HG03103 (cell line): ENCODE measurements around the gene RCOR3.
"Not testable (repeated sequence)": the region's sequence is repeated elsewhere in the genome, so short reads cannot be mapped to it uniquely, and the experiment has no call there.

Experiments
- ATAC-seq: cut with Tn5 transposase; IDR thresholded peaks from one replicate; pipeline ENCODE4 v1.9.1; 2021; ENCODE audit warnings: low read depth; ENCODE audit not compliant: unreplicated experiment

Gene RCOR3

GRCh38 chr1:211337430-211338223, 78.5 kb downstream of the RCOR3 start:
- no peak for ATAC-seq

GRCh38 chr1:211338224-211338620, 79.1 kb downstream of the RCOR3 start:
- no peak for ATAC-seq

DNA sequence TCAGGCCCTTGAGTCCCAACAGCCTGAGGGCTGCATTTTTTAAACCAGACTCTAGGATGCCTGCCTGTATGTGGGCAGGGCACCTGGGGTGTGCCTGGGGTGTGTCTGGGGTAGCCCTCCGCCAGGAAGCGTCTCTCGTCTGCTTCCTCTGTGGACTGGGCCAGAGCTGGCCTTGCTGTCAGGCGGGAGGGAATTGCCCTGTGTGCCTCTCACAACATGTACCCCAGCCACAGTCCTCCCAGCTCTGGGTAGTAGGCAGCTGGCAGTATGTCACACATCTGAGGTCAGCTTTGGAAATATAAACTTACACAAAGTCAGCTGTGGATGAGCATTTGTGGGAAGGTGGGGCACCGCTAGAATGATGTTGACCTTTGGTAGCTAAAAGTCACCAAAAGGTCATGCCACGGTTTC, 80.5 kb downstream of the RCOR3 start:
- no peak for ATAC-seq

GRCh38 chr1:211340622-211341507, 81.7 kb downstream of the RCOR3 start:
- no peak for ATAC-seq

DNA sequence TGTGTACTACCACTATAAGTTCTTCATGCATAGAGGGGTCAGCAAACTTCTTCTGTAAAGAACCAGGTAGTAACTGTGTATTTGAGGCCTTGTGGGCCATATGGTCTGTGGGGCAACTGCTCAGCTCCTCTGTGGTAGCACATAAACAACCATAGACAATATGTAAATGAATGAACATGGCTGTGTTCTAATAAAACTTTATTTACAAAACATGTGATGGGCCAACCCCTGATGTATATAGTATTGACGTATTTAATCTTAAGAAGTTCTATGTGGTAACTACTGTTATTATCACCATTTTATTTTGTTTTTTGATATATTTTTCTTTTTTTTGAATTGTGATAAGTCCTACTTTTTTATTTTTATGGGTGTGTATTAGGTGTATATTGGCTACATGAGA, 82.8 kb downstream of the RCOR3 start:
- no peak for ATAC-seq

DNA sequence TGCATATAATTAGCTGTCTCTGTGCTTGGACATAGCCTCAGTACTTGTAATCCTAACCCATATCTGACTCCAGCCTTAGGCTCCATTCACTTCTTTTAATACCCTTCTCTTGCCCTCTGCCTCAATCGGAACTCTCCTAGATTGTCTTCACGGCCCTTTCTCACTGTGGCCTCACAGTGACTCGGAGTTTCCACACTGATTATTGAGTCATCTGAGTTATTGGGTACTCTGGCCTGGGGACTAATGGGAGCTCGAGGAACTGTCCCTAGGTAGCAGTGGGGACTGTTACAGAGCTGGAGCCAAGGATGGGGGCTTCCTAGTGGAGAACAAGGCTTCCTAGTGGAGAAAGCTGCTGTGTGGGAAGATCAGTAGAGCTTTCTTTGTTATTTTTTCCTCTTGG, 84.4 kb downstream of the RCOR3 start:
- no peak for ATAC-seq

DNA sequence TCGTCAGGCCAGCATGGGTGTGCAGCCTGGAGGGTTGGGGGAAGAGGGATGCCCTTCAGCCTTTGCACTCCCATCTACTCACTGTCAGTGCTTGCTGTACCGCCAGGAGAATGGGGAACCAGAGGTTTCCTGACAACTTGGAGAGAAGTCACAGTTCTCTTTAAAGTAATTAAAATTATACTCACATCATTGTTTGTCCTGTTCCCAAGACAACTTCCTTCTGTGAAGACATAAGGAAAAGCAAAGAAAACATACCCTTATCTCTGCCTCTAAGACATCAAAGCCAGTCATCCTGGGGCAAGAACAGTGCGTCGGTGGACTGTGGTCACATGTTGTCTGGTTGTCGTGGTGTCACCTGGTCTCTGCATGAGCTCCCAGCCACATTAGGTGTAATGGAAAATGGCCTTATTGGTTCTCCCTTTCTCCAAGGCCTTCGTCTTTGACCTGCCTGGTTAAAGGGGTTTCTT, 85.0 kb downstream of the RCOR3 start:
- ATAC-seq: no peak

DNA sequence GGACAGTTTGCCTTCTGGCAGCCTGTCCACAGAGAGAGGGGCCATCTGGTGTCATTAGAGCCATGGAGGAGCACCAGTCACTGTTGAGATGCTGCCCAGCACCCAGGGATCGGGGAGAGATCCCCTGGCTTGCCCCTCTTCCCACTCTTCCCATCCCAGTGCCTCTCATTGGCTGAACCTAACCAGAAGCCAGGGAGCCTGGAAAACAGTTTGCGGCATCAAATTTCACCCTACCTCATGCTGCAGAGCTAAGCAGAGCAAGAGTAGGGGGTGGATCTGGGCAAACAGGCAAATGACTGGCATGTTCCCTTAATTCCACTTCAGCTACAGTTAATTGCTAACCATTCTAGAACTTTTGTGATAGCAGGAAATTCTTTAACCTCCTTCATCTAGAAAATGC, 86.6 kb downstream of the RCOR3 start:
- ATAC-seq: no peak

DNA sequence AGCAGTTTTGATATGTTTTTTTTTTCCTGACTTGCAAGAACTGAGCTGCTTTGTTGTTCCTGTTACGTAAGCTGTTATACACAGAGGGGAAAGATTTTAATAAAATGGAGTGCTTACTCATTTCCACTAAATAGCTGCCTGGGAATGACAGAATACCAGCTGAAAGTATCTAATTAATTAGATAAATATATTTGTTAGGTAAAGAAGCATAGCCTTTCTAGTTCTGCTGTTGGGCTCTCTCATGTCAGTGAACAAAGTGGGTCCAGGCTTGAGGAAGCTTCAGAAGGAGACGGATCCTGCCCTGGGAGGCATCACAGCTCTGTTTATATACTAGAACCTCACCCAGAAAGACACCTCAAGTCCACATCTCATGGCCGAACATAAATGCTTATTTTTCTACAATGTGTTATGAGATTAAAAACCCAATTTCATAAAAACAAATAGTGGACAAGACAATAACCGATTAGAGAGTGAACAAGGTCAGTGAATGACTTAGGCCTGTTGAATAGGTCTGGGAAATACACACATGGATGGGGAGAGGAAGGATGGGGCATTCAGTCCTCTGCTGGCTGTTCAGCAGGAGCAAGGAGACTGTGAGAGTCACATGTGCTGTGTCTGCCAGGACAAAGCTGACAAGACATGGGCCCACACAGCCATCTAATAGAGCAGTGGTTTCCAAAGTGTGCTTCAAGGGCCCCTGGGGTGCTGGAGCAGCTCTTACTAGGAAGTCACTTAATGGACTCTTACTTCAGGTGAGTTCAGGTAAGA, 88.1 kb downstream of the RCOR3 start:
- no peak for ATAC-seq

DNA sequence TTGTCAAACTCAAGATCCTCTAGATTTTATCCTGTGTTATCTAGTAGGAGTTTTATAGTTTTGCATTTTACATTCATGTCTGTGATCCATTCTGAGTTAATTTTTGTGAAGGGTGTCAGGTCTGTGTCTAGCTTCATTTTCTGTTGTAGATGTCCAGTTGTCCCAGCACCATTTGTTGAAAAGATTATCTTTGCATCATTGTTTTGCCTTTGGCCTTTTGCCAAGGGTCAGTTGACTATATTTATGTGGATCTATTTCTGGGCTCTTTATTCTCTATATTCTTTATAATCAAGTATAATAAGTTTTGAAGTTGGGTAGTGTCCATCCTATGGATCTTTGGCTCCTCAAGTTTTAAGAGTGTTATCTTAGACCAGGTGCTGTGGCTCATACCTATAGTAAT, 89.4 kb downstream of the RCOR3 start:
- ATAC-seq: no peak

DNA sequence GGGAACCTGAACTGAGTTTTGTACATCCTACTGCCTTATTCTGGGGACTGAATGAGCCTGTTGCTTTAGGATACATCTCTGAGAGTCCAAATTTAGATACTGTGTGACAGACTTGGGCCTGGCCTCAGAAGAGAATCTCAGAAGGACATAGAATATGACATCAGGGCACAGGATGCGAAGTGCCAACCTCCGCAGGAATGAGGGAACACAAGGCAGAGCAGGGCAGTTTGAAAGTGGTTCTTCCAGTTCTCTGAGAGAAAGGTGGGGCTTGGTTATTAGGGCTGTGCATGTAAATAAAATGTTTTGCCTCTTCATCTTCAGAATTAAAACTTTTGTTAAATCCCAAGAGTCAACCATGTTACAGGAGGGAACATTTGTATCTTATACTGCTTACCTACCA, 90.6 kb downstream of the RCOR3 start:
- no peak for ATAC-seq

DNA sequence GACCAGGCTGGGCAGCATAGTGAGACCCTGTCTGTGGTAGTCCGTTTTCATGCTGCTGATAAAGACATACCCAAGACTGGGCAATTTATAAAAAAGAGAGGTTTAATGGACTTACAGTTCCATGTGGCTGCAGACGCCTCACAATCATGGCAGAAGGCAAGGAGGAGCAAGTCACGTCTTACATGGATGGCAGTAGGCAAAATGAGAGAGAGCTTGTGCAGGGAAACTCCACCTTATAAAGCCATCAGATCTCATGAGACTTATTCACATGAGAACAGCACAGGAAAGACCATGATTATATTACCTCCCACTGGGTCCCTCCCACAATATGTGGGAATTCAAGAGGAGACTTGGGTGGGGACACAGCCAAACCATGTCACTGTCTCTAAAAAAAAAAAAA, 92.9 kb downstream of the RCOR3 start:
- not testable (repeated sequence) for ATAC-seq

DNA sequence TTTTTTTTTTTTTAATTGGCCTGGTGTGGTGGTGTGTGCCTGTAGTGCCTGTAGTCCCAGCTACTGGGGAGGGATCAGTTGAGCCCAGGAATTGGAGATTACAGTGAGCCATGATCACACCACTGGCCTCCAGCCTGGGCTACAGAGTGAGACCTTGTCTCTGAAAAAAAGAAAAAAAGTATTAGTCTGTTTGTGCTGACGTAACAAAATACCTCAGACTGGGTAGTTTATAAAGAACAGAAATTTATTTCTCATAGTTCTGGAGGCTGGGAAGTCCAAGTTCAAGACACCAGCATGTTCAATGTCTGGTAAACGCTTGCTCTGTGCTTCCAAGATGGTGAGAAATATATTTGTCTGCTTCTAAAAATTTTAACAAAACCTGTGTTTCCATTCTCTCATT, 93.3 kb downstream of the RCOR3 start:
- no peak for ATAC-seq

GRCh38 chr1:211352985-211353515, 93.9 kb downstream of the RCOR3 start:
- peak; percentile 77 for ATAC-seq

DNA sequence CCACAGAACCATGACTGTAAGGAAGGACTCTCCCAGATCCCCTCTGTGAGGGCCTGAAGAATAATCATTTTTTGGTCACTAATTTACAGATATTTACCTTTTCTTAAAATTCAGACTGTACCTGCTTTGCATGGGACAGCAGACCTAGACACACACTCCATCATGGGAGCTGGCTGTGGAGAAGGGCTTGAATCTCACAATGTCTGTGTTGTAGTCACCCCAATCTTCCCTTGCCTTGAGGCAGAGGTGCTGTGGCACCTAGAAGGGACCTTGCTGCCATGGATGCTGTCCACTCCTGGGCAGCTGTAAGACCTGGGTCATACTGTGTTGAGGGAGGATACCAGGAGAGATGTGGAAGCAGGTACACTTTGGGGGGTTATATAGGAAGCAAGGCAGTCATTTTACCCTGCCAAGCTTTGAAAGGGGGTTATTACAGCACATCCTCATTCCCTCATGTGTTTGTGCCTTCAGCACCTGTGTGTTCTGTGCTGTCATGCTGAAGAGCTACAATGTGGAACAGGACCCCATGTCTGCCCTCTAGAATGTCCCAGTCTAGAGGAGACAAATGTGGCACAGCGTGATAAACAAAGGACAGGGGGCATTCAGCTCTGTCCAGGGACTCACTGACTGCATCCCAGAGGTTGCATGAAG, 94.5 kb downstream of the RCOR3 start:
- no peak for ATAC-seq

GRCh38 chr1:211355873-211356272, 96.7 kb downstream of the RCOR3 start:
- no peak for ATAC-seq

- no peak for ATAC-seq
Observed at GRCh38 chr1:211356723-211357407, 97.7 kb downstream of the RCOR3 start.

- no peak for ATAC-seq
Observed at GRCh38 chr1:211358685-211359084, 99.5 kb downstream of the RCOR3 start.

- ATAC-seq: no peak
Observed at GRCh38 chr1:211359876-211360275, 100.7 kb downstream of the RCOR3 start.

DNA sequence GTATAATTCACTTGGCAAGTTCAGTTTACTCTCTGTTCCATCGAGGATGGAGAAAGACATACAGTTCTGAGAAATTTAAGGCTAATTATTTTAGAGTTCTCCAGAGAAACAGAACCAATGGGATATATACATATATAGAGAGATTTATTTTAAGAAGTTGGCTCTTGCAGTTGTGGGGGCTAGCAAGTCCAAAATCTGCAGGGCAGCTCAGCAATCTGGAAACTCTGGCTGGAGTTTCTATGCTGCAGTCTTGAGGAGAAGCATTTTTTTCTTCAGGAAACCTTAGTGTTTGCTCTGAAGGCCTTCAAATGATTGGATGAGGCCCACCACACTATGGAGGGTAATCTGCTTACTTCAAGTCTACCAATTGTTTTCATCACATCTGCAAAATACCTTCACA, 102.0 kb downstream of the RCOR3 start:
- ATAC-seq: no peak
